Gastrocnemius medialis (tissue), 4 donors: ENCODE results near the gene SRPK2. TPM values are rescaled to one million over a fixed set of nuclear protein-coding genes. Genes with fewer than 3 reads are reported as not detected.

Source experiments
- ATAC-seq, 2 donors: fragments of 150-250 bp; one replicate each; pipeline ENCODE4 v1.9.1; 2016
- DNase-seq, 2 donors: peaks; one replicate each; pipeline ENCODE4 v3.0.0-alpha.2; 2019
- H3K27ac ChIP-seq, 4 donors: fragments of 200-600 bp; sonication (generic); 1 replicate in 1 of 4; 2 replicates in 3 of 4; pipeline ENCODE4 v1.5.1; 2016 to 2018; ENCODE audit warnings: mild to moderate bottlenecking in 2 of 4, moderate library complexity in 1 of 4
- H3K27me3 ChIP-seq, 3 donors: fragments of 200-600 bp; sonication (generic) in 2 of 3; 1 replicate in 1 of 3; 2 replicates in 2 of 3; pipeline versions ENCODE4 v1.5.1 to v1.6.0; 2016 to 2019; ENCODE audit warnings: mild to moderate bottlenecking in 1 of 3, moderate library complexity in 1 of 3
- H3K36me3 ChIP-seq, 2 donors: fragments of 200-600 bp; sonication (generic) in 1 of 2; one replicate each; pipeline ENCODE4 v1.5.1; 2017 to 2018
- H3K4me1 ChIP-seq, 2 donors: fragments of 200-600 bp; sonication (generic) in 1 of 2; one replicate each; pipeline ENCODE4 v1.5.1; 2016 to 2017; ENCODE audit warnings: mild to moderate bottlenecking in 2 of 2
- H3K4me3 ChIP-seq, 4 donors: fragments of 200-600 bp; sonication (generic) in 3 of 4; 1 replicate in 1 of 4; 2 replicates in 3 of 4; pipeline ENCODE4 v1.5.1; 2016 to 2019; ENCODE audit warnings: mild to moderate bottlenecking in 2 of 4
- H3K9me3 ChIP-seq, 3 donors: fragments of 200-600 bp; sonication (generic) in 2 of 3; 1 replicate in 1 of 3; 2 replicates in 2 of 3; pipeline ENCODE4 v1.5.1; 2016 to 2019
- POLR2A ChIP-seq, 2 donors: fragments of 450-650 bp; IDR thresholded peaks; one replicate each; pipeline ENCODE4 v1.6.1; 2017; ENCODE audit warnings: antibody characterized with exemption in 2 of 2, mild to moderate bottlenecking in 2 of 2, moderate library complexity in 2 of 2
- in situ Hi-C, 4 donors: fragments of 200-750 bp; cut with MboI; loops; one replicate each; pipeline versions ENCODE4 v1.15.0 to v1.8.0; 2017; ENCODE audit warnings: low sequenced_read_pairs in 4 of 4
- intact Hi-C: fragments of 100-400 bp; cut with DNase I; formaldehyde crosslinking; loops from one replicate; pipeline ENCODE4 v1.15.1; 2023; ENCODE audit warnings: low total_unique reads
- total RNA-seq, 4 donors: library from RNA; depleted of rRNA; stranded (reverse); fragments of >200 nt; gene quantifications; one replicate each; pipeline versions ENCODE4 v1.1.0 to v1.2.3, GENCODE V29; 2016
- TF ChIP-seq, protein P1 (sequence below), 5 experiments: fragments of 450-650 bp in 3 of 5; fragments of 200-600 bp in 2 of 5; sonication (generic) in 2 of 5; IDR thresholded peaks in 4 of 5; conservative IDR thresholded peaks in 1 of 5; 1 replicate in 4 of 5; 2 replicates in 1 of 5; pipeline ENCODE4 v1.5.1; 2016 to 2019; ENCODE audit warnings: antibody characterized with exemption in 5 of 5, mild to moderate bottlenecking in 3 of 5, moderate library complexity in 3 of 5

Gene SRPK2
- total RNA-seq, 4 donors from 2014 or later, result 18.1 to 49.0 (median 21.3) TPM

DNA sequence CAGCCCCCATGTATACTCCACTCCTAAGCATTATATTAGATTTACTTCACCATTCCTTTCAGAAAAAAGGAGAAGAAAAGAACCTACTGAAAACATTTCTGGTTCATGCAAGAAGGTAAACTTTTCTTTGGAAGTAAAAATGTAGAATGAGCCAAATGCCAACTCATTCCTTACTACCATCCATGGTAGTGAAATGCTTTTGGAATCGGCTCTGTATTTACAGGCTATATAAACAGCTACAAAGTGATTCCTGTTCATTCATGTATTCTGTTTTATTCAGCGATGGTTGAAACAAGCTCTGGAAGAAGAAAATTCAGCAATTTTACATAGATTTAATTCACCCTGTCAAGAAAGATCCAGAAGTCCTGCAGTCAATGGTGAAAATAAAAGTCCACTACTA, 283.1 kb downstream of the SRPK2 start:
- H3K4me1 ChIP-seq, result peaks cover 0 to 6% of the 10 kb centered on the region in 2 donors
- intact Hi-C loops, result no loop called here
- no peaks in the 10 kb centered on the region for H3K9me3 ChIP-seq
- in situ Hi-C loops, result no loop called here
- ATAC-seq, result no peak
- H3K36me3 ChIP-seq, result peaks cover 0 to 87% of the 10 kb centered on the region in 2 donors
- peak overlapping the region in 3 of 4 donors; percentile 29 to 48 (median 31) for H3K27ac ChIP-seq
- no peak overlapping the region for H3K4me3 ChIP-seq
- no peak for DNase-seq
- TF ChIP-seq, protein P1, sequence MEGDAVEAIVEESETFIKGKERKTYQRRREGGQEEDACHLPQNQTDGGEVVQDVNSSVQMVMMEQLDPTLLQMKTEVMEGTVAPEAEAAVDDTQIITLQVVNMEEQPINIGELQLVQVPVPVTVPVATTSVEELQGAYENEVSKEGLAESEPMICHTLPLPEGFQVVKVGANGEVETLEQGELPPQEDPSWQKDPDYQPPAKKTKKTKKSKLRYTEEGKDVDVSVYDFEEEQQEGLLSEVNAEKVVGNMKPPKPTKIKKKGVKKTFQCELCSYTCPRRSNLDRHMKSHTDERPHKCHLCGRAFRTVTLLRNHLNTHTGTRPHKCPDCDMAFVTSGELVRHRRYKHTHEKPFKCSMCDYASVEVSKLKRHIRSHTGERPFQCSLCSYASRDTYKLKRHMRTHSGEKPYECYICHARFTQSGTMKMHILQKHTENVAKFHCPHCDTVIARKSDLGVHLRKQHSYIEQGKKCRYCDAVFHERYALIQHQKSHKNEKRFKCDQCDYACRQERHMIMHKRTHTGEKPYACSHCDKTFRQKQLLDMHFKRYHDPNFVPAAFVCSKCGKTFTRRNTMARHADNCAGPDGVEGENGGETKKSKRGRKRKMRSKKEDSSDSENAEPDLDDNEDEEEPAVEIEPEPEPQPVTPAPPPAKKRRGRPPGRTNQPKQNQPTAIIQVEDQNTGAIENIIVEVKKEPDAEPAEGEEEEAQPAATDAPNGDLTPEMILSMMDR (IDR thresholded peaks at IDR 0.05 in 4 of 5, conservative IDR thresholded peaks at IDR 0.05 in 1 of 5), result no peak
- TF ChIP-seq POLR2A (IDR thresholded peaks at IDR 0.05), result no peak
- H3K27me3 ChIP-seq, result no peaks in the 10 kb centered on the region

DNA sequence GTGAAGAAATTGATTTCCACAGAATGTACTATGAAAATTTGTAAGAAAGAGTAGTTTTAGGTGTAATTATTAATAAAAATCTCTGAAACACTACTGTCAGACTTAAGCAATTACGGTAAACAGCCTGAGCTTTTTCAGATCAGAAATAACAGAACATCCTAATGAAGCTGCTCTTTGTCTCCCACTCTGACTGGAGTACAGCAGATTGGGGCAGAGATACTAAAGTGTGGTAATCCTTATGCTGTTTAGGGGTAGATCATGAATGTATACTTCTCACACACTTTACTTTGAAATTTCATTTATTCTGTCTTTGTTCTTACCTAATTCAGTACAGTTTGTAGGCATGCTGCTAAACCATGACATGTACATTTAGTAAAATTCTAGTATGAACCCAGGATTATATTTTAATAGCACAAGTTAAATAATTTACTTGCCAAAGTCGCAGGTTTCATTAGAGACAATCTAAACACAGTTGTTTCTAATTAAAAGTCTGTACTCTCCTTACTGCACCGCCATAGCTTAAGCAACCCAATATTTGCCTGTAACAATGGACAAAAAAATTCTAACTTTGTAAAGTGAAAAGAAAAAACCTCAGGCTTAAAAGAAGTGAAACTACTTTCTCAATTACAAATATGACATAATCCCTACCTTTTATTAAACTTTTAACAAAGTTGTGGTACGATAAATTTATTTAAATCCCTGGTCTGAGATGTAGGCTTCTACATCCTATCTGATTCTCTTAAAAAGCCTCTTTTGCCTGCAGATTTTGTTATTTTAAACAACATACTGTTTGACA, 286.0 kb downstream of the SRPK2 start:
- in situ Hi-C loops (no loop called here), intact Hi-C loops (no loop called here)
- ATAC-seq (no peak), DNase-seq (no peak)
- Histone ChIP-seq H3K36me3 (peaks cover 0 to 61% of the 10 kb centered on the region in 2 donors), H3K4me1 (peaks cover 16 to 32% of the 10 kb centered on the region in 2 donors), H3K27ac (peak overlapping the region in 2 of 4 donors; percentile 4 to 21), H3K9me3 (no peaks in the 10 kb centered on the region), H3K4me3 (no peak overlapping the region), H3K27me3 (no peaks in the 10 kb centered on the region)
- TF ChIP-seq, protein P1 (IDR thresholded peaks at IDR 0.05 in 4 of 5, conservative IDR thresholded peaks at IDR 0.05 in 1 of 5), result no peak
- no peak for TF ChIP-seq POLR2A (IDR thresholded peaks at IDR 0.05)

DNA sequence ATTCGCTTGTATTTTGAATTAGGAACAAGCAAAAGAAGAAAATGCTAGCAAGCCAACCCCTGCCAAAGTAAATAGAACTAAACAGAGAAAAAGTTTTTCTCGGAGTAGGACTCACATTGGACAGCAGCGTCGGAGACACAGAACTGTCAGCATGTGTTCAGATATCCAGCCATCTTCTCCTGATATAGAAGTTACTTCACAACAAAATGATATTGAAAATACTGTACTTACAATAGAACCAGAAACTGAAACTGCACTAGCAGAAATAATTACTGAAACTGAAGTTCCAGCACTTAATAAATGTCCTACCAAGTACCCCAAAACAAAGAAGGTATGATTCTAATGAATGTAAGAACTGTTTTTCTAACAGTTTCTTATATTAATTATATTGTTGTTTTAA, 286.9 kb downstream of the SRPK2 start:
- H3K4me1 ChIP-seq, result peaks cover 18 to 39% of the 10 kb centered on the region in 2 donors
- TF ChIP-seq POLR2A (IDR thresholded peaks at IDR 0.05), result no peak
- TF ChIP-seq, protein P1 (IDR thresholded peaks at IDR 0.05 in 4 of 5, conservative IDR thresholded peaks at IDR 0.05 in 1 of 5), result no peak
- H3K27me3 ChIP-seq, result no peaks in the 10 kb centered on the region
- intact Hi-C loops, result no loop called here
- DNase-seq (no peak), ATAC-seq (no peak)
- H3K36me3 ChIP-seq, result peaks cover 0 to 52% of the 10 kb centered on the region in 2 donors
- H3K4me3 ChIP-seq, result no peak overlapping the region
- H3K27ac ChIP-seq, result peak overlapping the region in 1 of 4 donors; percentile 0
- H3K9me3 ChIP-seq, result no peaks in the 10 kb centered on the region
- in situ Hi-C loops, result no loop called here

DNA sequence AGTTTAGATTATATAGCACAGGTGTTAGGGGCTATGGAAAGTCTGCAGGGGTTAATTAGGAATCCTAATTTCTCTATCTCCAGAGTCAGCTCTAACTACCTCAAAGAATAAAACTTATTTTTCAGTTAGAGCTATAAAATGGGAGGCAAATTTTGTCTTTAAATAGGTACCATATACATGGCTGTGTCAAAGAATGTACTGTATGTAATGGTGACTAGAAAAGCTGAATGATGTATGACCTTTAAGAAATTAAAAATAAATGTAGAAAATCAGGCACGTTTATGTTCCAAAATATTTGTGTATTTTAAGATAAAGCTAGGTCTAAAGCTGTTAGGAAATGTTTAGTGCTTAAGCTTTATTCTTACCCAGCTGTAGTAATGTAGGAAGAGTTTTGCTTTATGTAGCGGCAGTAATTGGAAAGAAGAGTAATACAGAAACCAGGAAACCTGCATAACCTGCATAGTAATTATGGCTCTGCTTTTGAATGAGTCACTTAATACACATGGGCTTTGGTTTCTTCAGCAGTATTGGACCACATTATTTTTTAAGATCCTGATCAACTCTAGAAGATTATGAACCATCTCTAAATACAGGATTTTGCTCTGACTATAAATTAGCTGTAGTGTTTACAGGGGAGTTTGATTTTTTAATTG, 289.7 kb downstream of the SRPK2 start:
- in situ Hi-C loops, result no loop called here
- Histone ChIP-seq H3K27me3 (no peaks in the 10 kb centered on the region), H3K27ac (peak overlapping the region; percentile 74 to 85 (median 75)), H3K4me1 (peaks cover 18 to 39% of the 10 kb centered on the region in 2 donors), H3K4me3 (no peak overlapping the region), H3K9me3 (no peaks in the 10 kb centered on the region), H3K36me3 (peaks cover 0 to 30% of the 10 kb centered on the region in 2 donors)
- ATAC-seq (no peak), DNase-seq (no peak)
- intact Hi-C loops, result loop anchor here (2.0 kb wide), 1 partner anchor 114 kb away; no protein-coding TSS in a partner anchor
- no peak for TF ChIP-seq POLR2A (IDR thresholded peaks at IDR 0.05)
- TF ChIP-seq, protein P1 (IDR thresholded peaks at IDR 0.05 in 4 of 5, conservative IDR thresholded peaks at IDR 0.05 in 1 of 5), result no peak
